Esophagus muscularis mucosa (tissue), 4 donors: ENCODE data around the gene GALP. TPM values are rescaled to one million over a fixed set of nuclear protein-coding genes. Genes with fewer than 3 reads are reported as not detected.
A peak's percentile ranks its signal among the peaks of the same experiment; 100 is the strongest.

Experiments used
- DNase-seq: peaks from one replicate; pipeline ENCODE4 v3.0.0-alpha.2; 2017; ENCODE audit errors: extremely low spot score
- H3K27ac ChIP-seq, 4 donors: fragments of 200-600 bp; sonication (generic); replicated peaks in 1 of 4; 1 replicate in 3 of 4; 2 replicates in 1 of 4; pipeline ENCODE4 v1.5.1; 2016 to 2019; ENCODE audit warnings: mild to moderate bottlenecking in 1 of 4
- H3K27me3 ChIP-seq, 4 donors: fragments of 200-600 bp; sonication (generic); one replicate each; pipeline versions ENCODE4 v1.5.1 to v1.6.0; 2016 to 2019
- H3K36me3 ChIP-seq, 4 donors: fragments of 200-600 bp; sonication (generic); one replicate each; pipeline ENCODE4 v1.5.1; 2016 to 2019
- H3K4me1 ChIP-seq, 4 donors: fragments of 200-600 bp; sonication (generic); one replicate each; pipeline ENCODE4 v1.5.1; 2016 to 2019
- H3K4me3 ChIP-seq, 4 donors: fragments of 200-600 bp; sonication (generic); 1 replicate in 2 of 4; 2 replicates in 2 of 4; pipeline ENCODE4 v1.5.1; 2016 to 2019; ENCODE audit warnings: mild to moderate bottlenecking in 4 of 4, moderate library complexity in 1 of 4
- H3K9me3 ChIP-seq, 4 donors: fragments of 200-600 bp; sonication (generic); 1 replicate in 3 of 4; 2 replicates in 1 of 4; pipeline ENCODE4 v1.5.1; 2016 to 2019
- CTCF ChIP-seq, 3 experiments: fragments of 200-600 bp in 2 of 3; fragments of 450-650 bp in 1 of 3; sonication (generic) in 2 of 3; IDR thresholded peaks; one replicate each; pipeline ENCODE4 v1.5.1; 2017 to 2019; ENCODE audit warnings: antibody characterized with exemption in 3 of 3, mild to moderate bottlenecking in 2 of 3, moderate library complexity in 1 of 3
- EP300 ChIP-seq: sonication (generic); formaldehyde crosslinking; IDR thresholded peaks from one replicate; pipeline ENCODE4 v1.6.1; 2017; ENCODE audit warnings: antibody characterized with exemption
- POLR2A ChIP-seq: fragments of 450-650 bp; IDR thresholded peaks from one replicate; pipeline ENCODE4 v1.6.1; 2017; ENCODE audit warnings: antibody characterized with exemption, moderate library complexity, mild to moderate bottlenecking, low read depth
- POLR2AphosphoS5 ChIP-seq, 2 donors: sonication (generic); formaldehyde crosslinking; IDR thresholded peaks; one replicate each; pipeline ENCODE4 v1.6.1; 2017; ENCODE audit warnings: antibody characterized with exemption in 2 of 2
- WGBS: methylation state at CpG from one replicate; pipeline ENCODE4 v1.1.5; 2018; 5-methylcytosine and 5-hydroxymethylcytosine counted together
- intact Hi-C: fragments of 100-400 bp; cut with DNase I; formaldehyde crosslinking; loops from one replicate; pipeline ENCODE4 v1.15.1; 2023
- total RNA-seq, 4 donors: library from RNA; depleted of rRNA; stranded (reverse); fragments of >200 nt; gene quantifications; one replicate each; pipeline versions ENCODE4 v1.1.0 to v1.2.1, GENCODE V29; 2016

The GALP gene
- total RNA-seq, 4 donors from 2014 or later: not detected

GRCh38 chr19:56149656-56150038 lies 26.2 kb upstream of the GALP start:
- Histone ChIP-seq H3K27me3 (no peaks in the 10 kb centered on the region), H3K36me3 (peaks cover 11 to 53% (median 39%) of the 10 kb centered on the region in 4 donors), H3K27ac (peak overlapping the region in 1 of 4 donors; percentile 33), H3K4me3 (no peak overlapping the region), H3K9me3 (no peaks in the 10 kb centered on the region), H3K4me1 (peaks cover 7 to 20% (median 9%) of the 10 kb centered on the region in 4 donors)
- DNase-seq: no peak
- WGBS: 95% methylated on average over 5 of the region's 5 CpGs
- intact Hi-C loops: loop anchor here (10.0 kb wide), 1 partner anchor 165 kb away; the partner anchor contains the start of gene ZSCAN5A
- no peak for TF ChIP-seq CTCF (IDR thresholded peaks at IDR 0.05)
- TF ChIP-seq POLR2A: no peak
- no peak for TF ChIP-seq POLR2AphosphoS5 (IDR thresholded peaks at IDR 0.05)
- TF ChIP-seq EP300: no peak

GRCh38 chr19:56150358-56150757 lies 25.4 kb upstream of the GALP start:
- Histone ChIP-seq H3K27ac (peak overlapping the region in 1 of 4 donors; percentile 33), H3K36me3 (peaks cover 11 to 59% (median 42%) of the 10 kb centered on the region in 4 donors), H3K27me3 (no peaks in the 10 kb centered on the region), H3K4me1 (peaks cover 7 to 19% (median 11%) of the 10 kb centered on the region in 4 donors), H3K9me3 (no peaks in the 10 kb centered on the region), H3K4me3 (no peak overlapping the region)
- 76% methylated on average over 9 of the region's 11 CpGs for WGBS
- TF ChIP-seq POLR2A: no peak
- no peak for TF ChIP-seq EP300
- TF ChIP-seq CTCF (IDR thresholded peaks at IDR 0.05): no peak
- TF ChIP-seq POLR2AphosphoS5 (IDR thresholded peaks at IDR 0.05): no peak
- DNase-seq: no peak
- intact Hi-C loops: no loop called here

- DNase-seq: no peak
- TF ChIP-seq CTCF (IDR thresholded peaks at IDR 0.05) (no peak), POLR2A (no peak), POLR2AphosphoS5 (IDR thresholded peaks at IDR 0.05) (no peak), EP300 (no peak)
- Histone ChIP-seq H3K27me3 (no peaks in the 10 kb centered on the region), H3K4me3 (no peak overlapping the region), H3K4me1 (peaks cover 7 to 21% (median 16%) of the 10 kb centered on the region in 4 donors), H3K36me3 (peaks cover 0 to 63% (median 37%) of the 10 kb centered on the region in 4 donors), H3K9me3 (no peaks in the 10 kb centered on the region), H3K27ac (no peak overlapping the region)
- 85% methylated on average over 2 of the region's 2 CpGs for WGBS
- intact Hi-C loops: no loop called here
Observed at GRCh38 chr19:56152644-56153043, 23.2 kb upstream of the GALP start.

- no peak overlapping the region for H3K4me3 ChIP-seq
- peaks cover 0 to 63% (median 32%) of the 10 kb centered on the region in 4 donors for H3K36me3 ChIP-seq
- no peaks in the 10 kb centered on the region for H3K9me3 ChIP-seq
- no peaks in the 10 kb centered on the region for H3K27me3 ChIP-seq
- peaks cover 7 to 21% (median 16%) of the 10 kb centered on the region in 4 donors for H3K4me1 ChIP-seq
- DNase-seq: no peak
- TF ChIP-seq POLR2AphosphoS5 (IDR thresholded peaks at IDR 0.05) (no peak), CTCF (IDR thresholded peaks at IDR 0.05) (no peak), POLR2A (no peak), EP300 (no peak)
- intact Hi-C loops: no loop called here
- WGBS: 57% methylated on average over 6 of the region's 6 CpGs
- peak overlapping the region in 2 of 4 donors; percentile 8 to 14 for H3K27ac ChIP-seq
Observed at GRCh38 chr19:56153507-56153906, 22.3 kb upstream of the GALP start.
